ENCODE measurements around the gene FER1L5. TPM values are rescaled to one million over a fixed set of nuclear protein-coding genes. Genes with fewer than 3 reads are reported as not detected.

FER1L5 gene
- total and polyA plus RNA-seq, 2 of the 8 experiments (the other 6 are each of a cell fraction or from before 2014, with no cell fraction given) = 0.23 to 0.88 TPM

GRCh38 chr2:96726131-96726530 is 83.6 kb downstream of the FER1L5 start:
- FAIRE-seq = no peak
- H3K9me3 ChIP-seq (ENCODE audit: insufficient read depth in 2 of 2, low read depth in 1 of 2, low read length in 1 of 2) = no peaks in the 10 kb centered on the region

More at GRCh38 chr2:96726131-96726530, 83.6 kb downstream of the FER1L5 start:
- Histone ChIP-seq H4K5ac (ENCODE audit: insufficient read length, low read depth, low read length) (no peak overlapping the region), H3K4me3 (ENCODE audit: extremely low read depth in 1 of 4, insufficient read depth in 2 of 4, low read depth in 3 of 4, low read length in 4 of 4) (no peak overlapping the region), H2AK5ac (ENCODE audit: low read depth, low read length) (no peak overlapping the region), H2BK5ac (ENCODE audit: low read depth, low read length) (no peak overlapping the region), H3K4me1 (replicated peaks in 1 of 4; ENCODE audit: control insufficient read depth in 3 of 4, insufficient read depth in 4 of 4, low read length in 3 of 4) (no peaks in the 10 kb centered on the region), H3K36me3 (ENCODE audit: control insufficient read depth in 2 of 4, insufficient read depth in 4 of 4, low read length in 3 of 4) (peaks cover 4 to 30% (median 23%) of the 10 kb centered on the region in 4 experiments; a peak in 6 of 8 replicates), H2AFZ (ENCODE audit: low read length) (no peak overlapping the region), H2BK120ac (replicated peaks; ENCODE audit: low read depth, low read length) (no peak overlapping the region), H3K9ac (replicated peaks in 1 of 4; ENCODE audit: extremely low read depth in 1 of 4, low read depth in 3 of 4, low read length in 3 of 4) (no peak overlapping the region), H2BK15ac (ENCODE audit: low read length) (no peak overlapping the region), H3K4ac (replicated peaks; ENCODE audit: insufficient read length, low read depth, low read length) (no peak overlapping the region), H2BK12ac (ENCODE audit: low read depth, low read length) (no peak overlapping the region), H4K91ac (replicated peaks; ENCODE audit: insufficient read length, low read length) (no peak overlapping the region), H3K23ac (ENCODE audit: insufficient read length) (no peak overlapping the region), H3K18ac (ENCODE audit: extremely low read depth, low read length) (no peak overlapping the region), H3K23me2 (ENCODE audit: low read depth, low read length) (no peaks in the 10 kb centered on the region), H3K27ac (ENCODE audit: low read depth, low read length) (no peak overlapping the region), H3K4me2 (ENCODE audit: insufficient read depth in 1 of 2, low read depth in 2 of 2, low read length in 2 of 2) (no peak overlapping the region), H3K79me2 (ENCODE audit: control insufficient read depth in 1 of 2, insufficient read depth in 2 of 2, low read length in 2 of 2) (no peaks in the 10 kb centered on the region), H4K8ac (ENCODE audit: extremely low read depth, insufficient read depth, low read length) (no peak overlapping the region), H3K27me3 (replicated peaks in 1 of 4; ENCODE audit: control insufficient read depth in 3 of 4, extremely low read depth in 1 of 4, insufficient read depth in 3 of 4, low read length in 3 of 4) (no peaks in the 10 kb centered on the region), H3K79me1 (ENCODE audit: low read depth, low read length) (no peaks in the 10 kb centered on the region), H2BK20ac (ENCODE audit: low read length) (no peak overlapping the region), H3K14ac (ENCODE audit: insufficient read length) (no peak overlapping the region), H3K56ac (replicated peaks; ENCODE audit: insufficient read length, low read depth, low read length) (no peak overlapping the region), H4K20me1 (replicated peaks in 1 of 2; ENCODE audit: control insufficient read depth in 1 of 2, insufficient read depth in 2 of 2, low read length in 2 of 2) (peaks cover 2 to 3% of the 10 kb centered on the region in 2 experiments)
- WGBS, 2 experiments (ENCODE audit: extremely low coverage in 1 of 2, insufficient coverage in 1 of 2, insufficient read length in 1 of 2, insufficient replicate concordance in 2 of 2, low coverage in 1 of 2, low lambda C conversion rate in 2 of 2, missing lambda C conversion rate in 1 of 2) = 93% methylated on average over 4 of the region's 4 CpGs; no CpG with 5 or more reads in 1 of the 2 experiments
- POLR2A ChIA-PET (ENCODE audit: partially characterized antibody) = interaction anchor here (1.2 kb wide), 1 partner anchor 14 kb away, joined by 3 read pairs; no protein-coding TSS in a partner anchor
- TF ChIP-seq JUN (IDR thresholded peaks at IDR 0.05; ENCODE audit: low read depth, low read length) = no peak
- no peak for TF ChIP-seq BCL11A (IDR thresholded peaks at IDR 0.05; ENCODE audit: low read depth in 2 of 2, low read length in 2 of 2)
- TF ChIP-seq TEAD4 (IDR thresholded peaks at IDR 0.05; ENCODE audit: low read depth, low read length) = no peak
- no peak for TF ChIP-seq MAFK (IDR thresholded peaks at IDR 0.05; ENCODE audit: low read depth, low read length)
- DNase-seq (ENCODE audit: low read depth in 1 of 2, low spot score in 2 of 2) = no peak
- CTCF ChIA-PET (ENCODE audit: partially characterized antibody) = interaction anchor here (0.6 kb wide), 1 partner anchor 132 kb away, joined by 3 read pairs; the partner anchor contains the start of gene ANKRD39
